ENCODE data around the gene ANKRD30A.

- TF ChIP-seq CTCF (IDR thresholded peaks at IDR 0.05) (no peak), POLR2AphosphoS5 (IDR thresholded peaks at IDR 0.05; ENCODE audit: insufficient read depth in 1 of 2, low read depth in 1 of 2) (no peak), POLR2A (IDR thresholded peaks at IDR 0.05) (no peak)
Observed at GRCh38 chr10:37124532-37124931, 866 bp upstream of the ANKRD30A start.

All from vagina (tissue), 2 donors.